ENCODE measurements around the gene FBXO42. TPM values are rescaled to one million over a fixed set of nuclear protein-coding genes. Genes with fewer than 3 reads are reported as not detected.

FBXO42 gene
- total and polyA plus RNA-seq, 8 donors, result 4.3 to 35.4 (median 13.9) TPM

- Histone ChIP-seq H3K27me3 (no peaks in the 10 kb centered on the region), H3K27ac (peak within 1 kb of the TSS; percentile 86 to 94 (median 93))
- intact Hi-C loops (cut with DNase I; ENCODE audit: low total_unique reads), result no loop called here
These were observed 115.6 kb downstream of the FBXO42 start, which contains the start of gene CPLANE2 for GRCh38 chr1:16236511-16237342. Gene CPLANE2 (minus strand): TSS chr1:16237183. CDS start chr1:16236742, 441 bp downstream.

GRCh38 chr1:16235944-16236510, 116.3 kb downstream of the FBXO42 start:
- TF ChIP-seq POLR2A (IDR thresholded peaks at IDR 0.05) (no peak), CTCF (IDR thresholded peaks at IDR 0.05) (peak in 1 of 7 experiments; percentile 46), POLR2AphosphoS5 (IDR thresholded peaks at IDR 0.05) (peak in 2 of 3 donors; percentile 27 to 47)
- peaks cover 0 to 25% (median 14%) of the 10 kb centered on the region in 4 donors for H3K36me3 ChIP-seq
- peaks cover 17 to 27% (median 24%) of the 10 kb centered on the region in 4 donors for H3K4me1 ChIP-seq
- H3K9me3 ChIP-seq, result no peaks in the 10 kb centered on the region
- H3K4me3 ChIP-seq, result peak overlapping the region; percentile 56 to 66 (median 60)
- peak; percentile 65 to 78 for DNase-seq
- intact Hi-C loops (cut with DNase I; ENCODE audit: low total_unique reads), result no loop called here
- no peaks in the 10 kb centered on the region for H3K27me3 ChIP-seq
- peak overlapping the region; percentile 86 to 94 (median 93) for H3K27ac ChIP-seq
- WGBS, 5 donors, result 26 to 44% (median 32%) methylated on average over 6 of the region's 6 CpGs

More at GRCh38 chr1:16236511-16237342, 115.6 kb downstream of the FBXO42 start, which contains the start of gene CPLANE2:
- no peaks in the 10 kb centered on the region for H3K9me3 ChIP-seq
- H3K36me3 ChIP-seq, result peaks cover 0 to 20% (median 10%) of the 10 kb centered on the region in 4 donors
- peak within 1 kb of the TSS; percentile 56 to 66 (median 60) for H3K4me3 ChIP-seq
- DNase-seq, result peak; percentile 98 to 99
- WGBS, 5 donors, result 0 to 3% (median 1%) methylated on average over 38 to 57 of the region's 57 CpGs
- TF ChIP-seq CTCF (IDR thresholded peaks at IDR 0.05), result no peak
- peak; percentile 75 to 97 (median 91) for TF ChIP-seq POLR2AphosphoS5 (IDR thresholded peaks at IDR 0.05)
- TF ChIP-seq POLR2A (IDR thresholded peaks at IDR 0.05), result peak in 2 of 4 donors; percentile 6 to 64
- no peak for TF ChIP-seq EP300 (IDR thresholded peaks at IDR 0.05)
- H3K4me1 ChIP-seq, result peaks cover 17 to 27% (median 24%) of the 10 kb centered on the region in 4 donors

GRCh38 chr1:16235347-16235746, 116.9 kb downstream of the FBXO42 start:
- H3K36me3 ChIP-seq, result peaks cover 0 to 31% (median 14%) of the 10 kb centered on the region in 4 donors
- DNase-seq, result no peak
- intact Hi-C loops (cut with DNase I; ENCODE audit: low total_unique reads), result no loop called here
- 84 to 100% (median 93%) methylated on average over 2 of the region's 2 CpGs for WGBS, 5 donors
- H3K27me3 ChIP-seq, result no peaks in the 10 kb centered on the region
- no peaks in the 10 kb centered on the region for H3K9me3 ChIP-seq
- H3K4me3 ChIP-seq, result no peak overlapping the region
- no peak for TF ChIP-seq POLR2AphosphoS5 (IDR thresholded peaks at IDR 0.05)
- TF ChIP-seq POLR2A (IDR thresholded peaks at IDR 0.05), result no peak
- TF ChIP-seq EP300 (IDR thresholded peaks at IDR 0.05), result no peak
- no peak for TF ChIP-seq CTCF (IDR thresholded peaks at IDR 0.05)
- peak overlapping the region in 1 of 5 donors; percentile 93 for H3K27ac ChIP-seq
- H3K4me1 ChIP-seq, result peaks cover 17 to 27% (median 24%) of the 10 kb centered on the region in 4 donors

- Histone ChIP-seq H3K4me1 (peaks cover 17 to 27% (median 24%) of the 10 kb centered on the region in 4 donors), H3K36me3 (peaks cover 0 to 35% (median 14%) of the 10 kb centered on the region in 4 donors), H3K9me3 (no peaks in the 10 kb centered on the region), H3K27me3 (peaks cover 0 to 1% (median 0%) of the 10 kb centered on the region in 3 donors), H3K4me3 (no peak overlapping the region), H3K27ac (no peak overlapping the region)
- TF ChIP-seq POLR2A (IDR thresholded peaks at IDR 0.05) (no peak), POLR2AphosphoS5 (IDR thresholded peaks at IDR 0.05) (no peak), CTCF (IDR thresholded peaks at IDR 0.05) (no peak), EP300 (IDR thresholded peaks at IDR 0.05) (no peak)
- intact Hi-C loops (cut with DNase I; ENCODE audit: low total_unique reads), result no loop called here
- 95 to 99% (median 97%) methylated on average over 8 of the region's 8 CpGs for WGBS, 5 donors
- no peak for DNase-seq
These were observed 118.8 kb downstream of the FBXO42 start for GRCh38 chr1:16233431-16233830.

All from stomach (tissue), 9 donors.